ENCODE measurements around the gene APOL1.

The APOL1 gene

DNA sequence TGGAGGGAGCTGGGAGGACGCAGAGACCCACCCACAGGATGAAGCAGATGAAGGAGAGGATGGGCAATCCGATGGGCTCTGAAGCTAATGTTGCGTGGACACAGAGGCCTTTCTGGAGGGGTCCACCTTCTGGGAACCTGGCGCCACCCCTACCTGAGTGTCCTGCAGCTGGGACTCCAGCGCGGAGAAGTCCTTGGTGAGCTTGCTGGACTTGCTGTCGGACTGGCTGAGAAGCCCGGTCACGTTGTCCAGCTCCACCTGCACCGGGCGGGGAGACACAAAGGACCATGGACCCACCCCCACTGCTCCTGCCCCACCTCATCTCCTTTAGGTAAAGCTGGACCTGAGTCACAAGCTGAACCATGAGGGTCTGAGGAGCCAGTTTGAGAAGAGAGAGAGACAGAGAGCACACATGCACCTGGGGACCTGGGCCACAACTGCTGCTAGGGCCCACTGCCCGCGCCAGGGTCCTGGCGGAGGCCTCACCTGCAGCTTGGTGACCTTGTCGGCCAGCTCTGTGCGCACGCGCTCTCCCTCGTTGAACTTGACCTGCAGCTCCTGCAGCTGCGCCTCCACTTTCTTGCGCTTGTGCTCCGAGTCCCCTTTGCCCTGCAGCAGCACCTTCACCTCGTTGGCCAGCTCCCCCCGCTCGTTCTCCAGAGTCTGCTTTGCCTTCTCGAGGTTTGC lies 40.8 kb downstream of the APOL1 start:
- FAIRE-seq: no peak

DNA sequence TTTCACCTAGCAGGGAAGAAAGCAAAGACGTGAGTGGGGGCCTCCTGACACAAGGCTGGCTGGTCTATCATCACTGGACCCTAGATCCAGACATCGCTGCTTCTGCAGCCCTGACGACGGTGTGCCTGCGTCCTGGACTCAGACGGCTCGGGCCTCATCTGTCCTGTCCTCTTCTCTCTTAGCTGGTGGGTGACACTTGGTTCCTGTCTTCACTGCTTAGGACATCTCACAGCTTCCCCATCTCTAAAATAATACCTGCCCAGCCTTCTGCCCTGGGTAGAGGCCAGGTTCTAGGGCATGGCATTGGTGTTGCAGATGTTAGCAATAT lies 41.3 kb downstream of the APOL1 start:
- FAIRE-seq: no peak

DNA sequence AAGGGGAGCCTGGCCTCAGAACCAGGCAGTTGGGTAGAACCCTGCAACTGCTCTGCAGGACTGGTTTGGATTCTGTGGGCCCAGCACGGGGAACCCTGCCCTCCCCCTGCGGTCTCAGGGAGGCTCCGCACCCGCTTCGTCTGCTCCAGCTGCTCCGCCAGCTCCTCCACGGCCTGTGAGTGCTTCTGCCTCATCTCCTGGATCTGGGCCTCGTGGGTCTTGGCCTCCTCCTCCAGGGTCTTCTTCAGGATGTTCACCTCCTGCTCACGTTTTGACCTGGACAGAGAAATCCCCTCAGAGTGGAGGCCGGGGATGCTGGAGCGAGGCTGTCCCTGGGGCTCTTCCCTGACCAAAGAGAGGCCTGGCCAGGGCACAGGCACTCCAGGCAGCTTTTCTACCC lies 41.9 kb downstream of the APOL1 start:
- no peak for FAIRE-seq

DNA sequence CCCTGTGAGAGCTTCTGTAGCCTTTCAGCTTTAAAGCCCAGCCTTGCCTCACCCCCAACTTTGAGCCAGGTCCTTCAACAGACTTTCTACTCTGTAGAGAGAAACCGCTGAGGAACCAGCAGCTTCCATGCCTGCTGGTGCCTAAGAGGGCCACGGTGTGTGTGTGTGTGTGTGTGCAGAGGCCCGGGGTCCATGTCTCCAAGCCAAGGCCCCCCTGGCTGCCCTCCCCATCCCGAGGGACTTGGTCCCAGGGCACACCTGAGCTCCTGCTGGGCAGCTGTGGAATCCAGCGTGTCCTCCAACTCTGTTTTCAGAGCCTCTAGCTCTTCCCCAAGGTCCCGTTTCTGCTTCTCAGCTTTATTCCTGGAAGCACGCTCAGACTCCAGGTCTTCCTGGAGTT lies 42.3 kb downstream of the APOL1 start:
- no peak for FAIRE-seq

DNA sequence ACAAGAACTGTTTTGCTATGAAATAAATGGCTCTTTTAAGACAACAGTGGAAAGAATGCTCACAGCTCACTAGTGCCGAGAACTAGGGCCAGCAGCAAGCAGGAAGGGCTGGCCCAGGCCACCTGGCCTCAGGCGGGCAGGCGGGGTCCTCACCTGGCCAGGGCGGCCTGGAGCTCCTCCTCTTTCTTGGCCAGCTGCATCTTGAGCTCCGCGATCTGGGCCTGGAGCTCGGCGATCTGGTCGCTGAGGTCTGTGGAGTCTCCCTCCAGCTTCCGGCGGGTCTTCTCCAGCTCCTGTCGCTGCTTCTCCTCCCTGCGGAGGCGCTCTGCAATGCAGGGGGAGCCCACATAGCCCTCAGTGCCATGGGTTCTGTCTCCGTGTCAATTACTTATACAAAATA lies 43.8 kb downstream of the APOL1 start:
- FAIRE-seq: no peak

DNA sequence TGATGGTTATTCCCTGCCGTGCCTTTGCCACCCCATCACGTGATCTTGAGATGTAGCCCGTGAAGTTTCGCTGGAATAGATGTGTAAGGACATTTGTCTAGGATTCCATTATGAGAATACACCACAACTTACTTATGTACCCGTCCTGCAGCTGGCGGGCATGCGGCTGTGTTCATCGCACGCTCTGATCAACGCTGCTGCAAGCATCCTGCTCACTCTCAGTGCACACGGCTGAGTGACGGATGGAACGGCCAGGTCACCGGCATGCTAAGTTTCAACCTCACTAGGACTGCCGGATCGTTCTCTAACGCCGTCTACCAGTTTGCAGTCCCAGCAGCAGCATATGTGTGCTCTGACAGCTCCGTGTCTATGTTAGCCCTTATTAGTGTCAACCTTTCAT lies 44.6 kb downstream of the APOL1 start:
- no peak for FAIRE-seq

DNA sequence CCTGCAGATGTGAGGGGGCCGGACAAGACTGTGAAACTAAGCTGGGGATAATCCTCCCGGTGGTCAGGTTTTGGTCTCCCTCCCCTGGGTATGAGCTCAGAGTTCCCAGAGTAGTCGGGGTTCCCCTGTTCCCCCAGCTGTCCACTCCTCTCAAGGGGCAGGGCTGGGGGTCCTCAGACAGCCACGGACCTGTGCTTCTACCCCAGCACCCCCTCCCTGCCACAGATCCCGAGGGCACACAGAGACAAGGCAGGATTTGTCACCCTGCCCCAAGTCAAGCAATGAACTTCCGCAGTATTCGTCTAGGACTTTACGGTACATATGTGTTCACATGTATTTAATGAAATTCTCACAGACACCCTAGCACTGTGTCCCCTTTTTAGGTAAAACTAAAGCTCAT lies 45.2 kb downstream of the APOL1 start:
- FAIRE-seq: no peak

DNA sequence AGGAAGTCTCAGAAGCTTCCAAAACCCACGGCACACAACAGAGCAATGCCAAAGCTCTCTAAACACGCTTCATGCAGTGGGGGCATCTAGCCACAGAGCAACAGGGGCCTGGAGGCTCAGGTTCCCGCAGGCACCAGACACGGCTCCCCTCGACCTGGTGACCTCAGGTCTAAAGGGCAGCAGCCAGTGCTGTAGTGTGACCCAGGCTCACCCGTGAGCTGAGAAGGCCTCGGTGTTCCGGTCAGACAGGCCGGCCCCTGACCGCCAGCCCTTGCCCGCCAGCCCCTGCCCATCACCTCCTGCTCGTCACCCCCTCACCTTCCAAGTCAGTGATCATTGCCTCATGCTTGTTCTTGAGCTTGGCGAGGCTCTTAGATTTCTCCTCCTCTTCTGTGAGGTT lies 45.7 kb downstream of the APOL1 start:
- FAIRE-seq: no peak

DNA sequence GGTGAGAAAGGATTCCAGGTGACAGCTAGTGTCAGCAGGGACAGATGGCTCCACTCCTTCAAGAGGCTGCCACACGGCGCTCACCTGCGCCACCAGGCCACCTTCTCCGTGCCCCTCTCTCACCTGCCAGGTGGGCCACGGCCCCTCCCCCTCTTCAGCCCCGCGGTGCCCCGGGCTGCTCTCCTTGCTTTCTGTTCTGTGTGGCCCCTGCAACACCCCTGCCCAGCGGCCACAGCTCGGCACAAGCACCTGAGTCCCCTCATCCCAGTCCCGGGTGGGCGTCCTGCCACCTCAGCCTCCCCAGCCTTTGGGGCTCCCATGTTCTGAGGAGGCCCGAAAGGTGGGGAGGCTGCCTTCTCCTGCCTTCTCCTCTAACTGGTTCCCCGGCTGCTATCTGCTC lies 46.4 kb downstream of the APOL1 start:
- FAIRE-seq: no peak

DNA sequence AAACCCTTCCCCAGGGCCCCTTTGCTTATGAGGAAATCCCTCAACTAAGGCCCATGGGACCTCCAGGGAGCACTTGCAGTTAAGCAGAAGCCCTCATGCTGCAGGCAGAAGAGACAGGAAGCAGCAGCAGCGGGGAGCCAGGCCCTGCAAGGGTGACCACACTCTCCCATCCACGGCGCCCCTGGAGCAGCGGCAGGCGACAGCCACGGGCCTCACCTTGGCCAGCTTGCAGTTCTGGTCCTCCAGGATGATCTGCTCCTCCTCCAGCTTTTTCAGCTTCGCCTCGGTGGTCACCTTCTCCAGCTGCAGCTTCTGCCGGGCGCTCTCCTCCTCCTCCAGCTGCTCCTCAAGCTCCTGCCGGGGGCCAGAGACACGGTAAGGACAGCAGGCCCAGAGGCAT lies 47.0 kb downstream of the APOL1 start:
- no peak for FAIRE-seq

DNA sequence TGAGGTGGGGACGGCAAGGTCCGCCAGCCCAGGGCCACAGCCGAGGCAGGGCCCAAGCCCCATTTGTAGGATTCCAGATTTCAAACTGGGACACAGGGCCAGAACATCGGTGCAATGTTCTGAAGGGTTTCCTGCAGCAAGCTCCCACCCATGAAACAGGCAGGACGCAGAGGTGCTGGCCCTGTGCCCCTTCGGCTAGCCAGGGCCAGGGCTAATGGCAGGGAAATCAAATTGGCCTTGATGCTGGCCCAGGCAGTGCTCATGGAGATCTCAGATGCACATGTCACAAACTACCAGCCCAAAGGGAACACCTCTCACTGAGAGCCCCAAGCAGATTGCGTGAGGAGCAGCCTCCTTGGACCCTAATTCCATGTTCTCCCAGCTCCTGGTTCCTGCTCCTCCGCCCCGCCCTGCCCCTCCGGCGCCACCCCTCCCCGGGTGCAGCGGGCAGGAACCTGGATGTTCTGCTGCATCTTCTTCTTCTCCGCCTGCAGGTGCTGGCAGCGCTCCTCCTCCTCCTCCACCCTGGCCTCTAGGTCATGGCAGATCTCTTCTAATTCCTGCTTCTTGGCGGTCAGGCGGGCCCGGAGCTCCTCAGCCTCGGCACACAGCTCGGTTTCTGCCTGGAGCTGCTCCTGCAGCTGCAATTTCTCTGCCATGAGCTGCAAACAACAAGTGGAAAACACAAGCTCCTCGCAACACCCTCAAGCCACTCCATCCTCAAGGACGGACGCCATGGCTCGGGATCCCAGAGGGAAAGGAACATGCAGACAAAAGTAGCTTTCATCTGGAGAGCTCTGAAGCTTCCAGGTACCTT lies 47.7 kb downstream of the APOL1 start:
- FAIRE-seq: no peak

DNA sequence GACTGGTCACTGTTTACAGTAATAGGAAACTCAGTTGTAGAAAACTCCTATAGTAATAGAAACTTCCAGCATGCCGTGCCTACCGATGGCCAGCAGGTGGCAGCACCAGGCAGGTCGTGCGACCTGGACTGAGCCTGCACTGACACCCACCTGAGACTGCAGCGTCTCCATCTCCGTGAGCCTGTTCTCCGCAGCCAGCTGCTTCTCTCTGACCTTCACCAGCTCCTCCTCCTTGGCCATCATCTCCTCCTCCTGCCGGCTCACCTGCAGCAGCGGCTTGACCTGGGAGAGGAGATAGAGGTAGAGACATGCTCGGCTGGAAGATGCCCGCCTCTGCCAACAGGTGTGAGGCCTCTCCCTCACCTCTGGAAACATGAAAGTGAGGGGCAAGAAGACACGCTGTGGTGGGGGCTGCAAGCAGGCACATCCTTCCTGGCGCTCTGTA lies 48.5 kb downstream of the APOL1 start:
- FAIRE-seq: no peak

DNA sequence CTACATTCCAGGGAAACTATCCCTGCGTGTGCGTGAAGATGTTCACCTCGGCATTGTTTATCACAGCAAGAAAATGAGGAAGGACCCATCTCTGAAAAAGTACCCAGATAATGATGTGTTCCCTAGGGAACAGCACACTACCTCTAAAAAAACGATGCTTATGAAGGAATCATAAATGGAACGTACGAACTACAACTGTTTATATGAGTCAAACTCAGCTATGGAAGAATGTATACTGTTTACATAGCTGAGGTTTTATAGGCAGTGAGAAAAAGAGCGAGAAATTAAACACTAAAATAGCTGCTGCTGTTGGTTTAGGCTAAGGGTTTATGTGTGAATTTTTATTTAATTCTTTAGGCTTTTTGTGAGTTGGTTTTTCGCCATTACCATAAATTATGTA lies 48.9 kb downstream of the APOL1 start:
- no peak for FAIRE-seq

DNA sequence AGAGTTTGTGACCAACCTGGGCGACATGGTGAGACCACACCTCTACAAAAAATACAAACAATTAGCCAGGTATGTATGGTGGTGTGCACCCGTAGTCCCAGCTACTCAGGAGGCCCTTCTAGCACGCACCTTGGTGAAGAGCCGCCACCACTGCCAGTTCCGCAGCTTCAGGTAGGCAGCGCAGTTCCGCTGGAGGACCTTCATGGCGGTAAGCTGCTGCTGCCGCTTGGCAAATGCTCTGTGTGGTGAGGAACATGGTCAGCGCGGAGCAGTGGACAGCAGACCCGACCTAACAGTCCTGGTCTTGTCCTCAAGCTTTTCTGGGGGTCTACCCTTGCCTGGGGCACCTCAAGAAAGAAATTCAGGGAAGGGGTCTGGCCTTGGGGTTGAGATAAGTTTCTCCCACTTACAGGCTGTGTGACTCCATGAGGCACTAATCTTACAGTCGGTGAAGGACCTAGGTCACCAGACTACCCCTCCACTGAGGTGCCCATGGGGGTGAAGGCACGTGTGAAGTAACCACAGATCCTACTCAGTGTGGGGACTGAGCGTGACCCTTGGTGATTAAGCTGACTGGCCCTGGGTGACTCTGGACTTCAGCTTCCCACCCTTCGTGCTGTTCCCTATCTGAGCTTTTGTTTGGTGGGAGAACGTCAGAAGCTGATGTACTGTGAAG lies 49.6 kb downstream of the APOL1 start:
- no peak for FAIRE-seq

DNA sequence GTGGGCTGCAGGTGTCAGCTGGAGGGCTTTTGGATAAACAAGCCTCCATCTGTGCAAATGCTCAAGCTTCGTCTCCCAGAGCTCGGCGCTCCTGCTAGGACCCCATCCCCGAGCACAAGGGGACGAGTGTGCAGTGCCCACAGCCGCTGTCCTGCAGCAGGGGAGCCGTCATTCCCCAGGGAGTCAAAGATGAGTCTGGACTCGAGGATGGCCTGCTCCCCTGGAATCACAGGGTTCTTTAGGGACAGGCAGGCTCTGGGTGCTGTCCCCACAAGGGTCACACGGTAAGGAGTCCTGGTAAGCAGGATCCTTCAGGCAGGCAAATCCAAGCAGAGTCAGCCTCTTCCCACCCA lies 50.2 kb downstream of the APOL1 start:
- no peak for FAIRE-seq

DNA sequence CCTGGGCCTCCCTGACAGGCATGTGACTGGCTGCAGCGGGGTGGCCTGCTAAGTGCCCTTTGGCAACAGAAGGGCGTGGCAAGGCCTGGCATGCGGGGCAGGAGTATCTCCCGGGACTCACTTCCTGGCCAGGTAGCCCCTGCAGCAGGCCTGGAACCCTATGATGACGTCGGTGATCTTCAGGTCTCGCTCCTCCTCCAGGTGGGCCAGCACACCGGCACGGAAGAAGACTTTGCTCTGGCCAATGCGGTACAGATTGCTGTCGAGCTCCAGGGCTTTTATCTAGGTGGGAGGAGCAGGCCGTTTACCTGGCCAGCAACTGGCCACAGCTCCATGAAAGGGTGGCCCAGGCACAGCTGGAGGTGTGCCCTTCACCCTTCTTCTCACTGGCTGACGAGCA lies 50.9 kb downstream of the APOL1 start:
- FAIRE-seq: no peak

DNA sequence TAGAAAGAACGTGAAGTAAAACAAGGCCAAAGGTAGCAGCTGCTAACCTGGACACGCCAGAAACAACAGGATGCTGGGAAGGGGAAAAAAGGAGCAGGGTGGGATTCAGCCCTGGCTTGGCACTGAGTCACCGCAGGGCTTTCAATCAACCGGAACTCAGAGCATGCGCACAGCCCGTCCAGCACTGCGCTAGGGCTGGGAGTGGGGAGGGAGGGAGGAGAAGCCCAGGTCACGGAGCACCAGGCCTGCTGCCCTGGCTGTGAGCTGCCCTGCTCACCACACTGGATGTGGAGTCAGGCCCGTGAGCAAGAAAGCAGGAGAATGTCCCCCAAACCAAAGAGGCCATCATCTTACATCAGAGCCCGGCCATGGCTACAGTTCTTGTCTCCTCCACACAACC lies 51.5 kb downstream of the APOL1 start:
- no peak for FAIRE-seq

DNA sequence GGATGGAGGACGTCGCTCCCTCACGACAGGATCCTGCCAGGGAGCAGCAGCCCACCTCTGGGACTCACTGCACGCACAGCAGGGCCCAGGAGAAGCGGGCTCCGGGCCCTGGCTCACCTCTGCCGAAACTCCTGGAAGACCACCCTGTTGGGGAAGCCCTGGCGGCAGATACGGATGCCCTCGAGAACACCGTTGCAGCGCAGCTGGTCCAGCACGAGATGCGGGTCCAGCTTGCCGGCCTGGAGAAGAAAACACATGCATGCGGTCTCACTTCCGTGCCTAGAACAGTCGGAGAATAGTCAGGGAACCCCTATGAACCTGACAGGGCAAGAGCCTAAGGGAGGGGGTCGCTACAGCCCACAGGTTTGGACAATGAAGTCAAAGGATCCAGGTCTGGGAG lies 52.9 kb downstream of the APOL1 start:
- FAIRE-seq: no peak

DNA sequence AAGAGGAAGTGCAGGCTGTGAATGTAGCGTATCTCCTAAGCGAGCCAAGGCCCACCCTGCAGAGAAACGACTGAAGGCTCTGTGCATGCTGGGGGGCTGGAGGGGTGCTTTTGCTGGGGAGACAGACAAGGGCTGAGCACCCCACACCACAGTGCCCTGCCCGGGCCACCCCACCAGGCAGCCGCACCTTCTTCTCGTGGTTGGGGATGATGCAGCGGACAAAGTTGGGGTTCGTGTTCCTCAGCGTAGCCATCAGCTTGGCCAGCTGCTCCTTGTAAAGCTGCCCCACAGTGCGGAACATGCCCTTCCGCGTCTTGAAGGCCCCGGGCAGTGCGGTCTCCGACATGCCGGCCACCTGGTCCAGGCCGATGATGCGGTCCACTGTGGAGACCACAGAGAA lies 53.3 kb downstream of the APOL1 start:
- no peak for FAIRE-seq

DNA sequence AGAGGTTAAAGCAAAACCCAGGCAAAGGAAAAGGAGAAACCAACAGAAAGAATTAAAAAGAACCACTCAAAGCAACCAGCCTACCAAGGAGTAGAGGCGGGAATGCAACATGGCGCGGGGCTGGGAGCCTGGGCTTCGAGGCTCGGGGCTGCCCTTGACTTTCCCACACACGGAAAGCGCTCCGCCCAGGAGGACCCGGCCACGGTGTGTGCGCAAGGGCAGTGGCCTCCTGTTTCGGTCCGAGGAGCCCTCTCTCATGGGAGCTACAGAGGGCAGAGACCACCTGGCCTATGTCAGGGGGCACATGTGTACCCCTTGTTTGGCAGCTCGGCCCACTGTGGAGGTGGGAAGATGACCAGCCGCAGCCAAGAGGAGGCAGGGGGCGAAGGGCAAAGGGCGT lies 55.9 kb downstream of the APOL1 start:
- no peak for FAIRE-seq

DNA sequence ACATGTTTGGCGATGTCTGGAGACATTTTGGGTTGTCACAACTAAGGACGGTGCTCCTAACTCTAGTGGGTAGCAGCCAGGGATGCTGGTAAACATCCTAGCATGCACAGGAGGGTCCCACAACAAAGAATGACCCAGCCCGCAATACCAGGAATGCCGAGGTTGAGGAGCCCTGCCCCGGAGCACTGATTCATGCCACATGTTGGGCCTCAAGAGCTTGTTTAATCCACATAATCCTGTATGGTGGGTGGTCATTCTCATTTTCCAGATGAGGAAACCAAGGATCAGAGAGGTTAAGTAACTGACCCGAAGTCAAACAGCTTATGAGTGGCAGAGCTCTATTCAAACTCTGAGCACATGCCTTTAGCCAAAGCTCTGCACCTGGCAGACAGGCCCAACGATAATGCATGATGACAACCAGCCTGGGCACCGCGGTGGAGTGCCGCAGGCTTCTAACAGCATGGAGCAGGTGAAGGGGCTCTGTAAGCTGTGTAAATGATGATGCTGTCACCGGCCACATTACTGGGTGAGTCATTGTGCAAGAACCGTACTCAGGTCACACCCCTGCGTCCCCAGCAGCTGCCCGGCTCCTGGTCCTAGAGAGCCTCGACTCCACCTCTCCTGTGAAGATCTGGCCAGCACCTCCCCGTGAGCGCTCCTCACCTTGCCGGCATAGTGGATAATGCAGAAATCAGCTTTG lies 58.6 kb downstream of the APOL1 start:
- FAIRE-seq: no peak

DNA sequence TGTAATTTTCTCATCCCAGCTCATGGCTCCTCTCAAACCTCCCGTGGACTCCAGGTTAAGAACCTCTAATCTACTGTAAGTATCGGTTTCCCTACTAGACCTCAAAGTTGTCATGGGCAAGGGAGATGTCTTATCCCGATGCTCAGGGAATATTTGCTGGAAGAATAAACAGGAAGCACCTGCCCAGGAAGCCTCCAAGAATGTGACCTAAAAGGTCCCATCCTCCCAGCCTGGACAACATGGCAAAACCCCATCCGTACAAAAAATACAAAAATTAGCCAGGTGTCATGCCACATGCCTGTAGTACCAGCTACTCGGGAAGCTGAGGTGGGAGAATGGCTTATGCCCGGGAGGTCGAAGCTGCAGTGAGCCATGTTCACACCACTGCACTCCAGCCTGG lies 62.4 kb downstream of the APOL1 start:
- no peak for FAIRE-seq

DNA sequence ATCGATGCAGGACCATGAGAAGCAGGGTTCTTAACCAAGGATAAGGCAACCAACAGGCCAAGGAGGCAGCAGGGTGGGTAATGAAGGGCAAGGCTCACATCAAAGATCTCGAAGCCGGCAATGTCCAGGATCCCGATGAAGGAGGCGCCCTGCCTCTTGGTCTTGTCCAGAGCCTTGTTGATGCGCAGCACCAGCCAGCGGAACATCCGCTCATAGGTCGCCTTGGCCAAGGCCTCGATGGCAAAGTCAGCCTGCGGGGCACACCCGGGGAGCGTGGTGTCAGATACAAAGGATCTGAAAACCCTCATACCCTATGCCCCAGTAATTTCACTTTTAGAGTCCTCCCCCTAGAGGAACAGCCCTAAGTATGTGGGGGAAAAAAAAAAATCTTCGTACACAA lies 63.5 kb downstream of the APOL1 start:
- no peak for FAIRE-seq
